ENCODE measurements around the gene C1QA.

C1QA gene

GRCh38 chr1:22641247-22641646 lies 4.8 kb downstream of the C1QA start:
- Histone ChIP-seq H3K36me3 (ENCODE audit: insufficient read depth) (no peaks in the 10 kb centered on the region), H3K27ac (no peak overlapping the region), H2AFZ (ENCODE audit: low read depth) (no peak overlapping the region), H4K20me1 (ENCODE audit: insufficient read depth) (no peaks in the 10 kb centered on the region), H3K4me1 (ENCODE audit: low read depth, poor library complexity, severe bottlenecking) (no peaks in the 10 kb centered on the region), H3K79me2 (ENCODE audit: insufficient read depth, low read depth) (no peaks in the 10 kb centered on the region), H3K27me3 (ENCODE audit: insufficient read depth, low read depth) (peaks cover 38% of the 10 kb centered on the region), H3K4me2 (no peak overlapping the region), H3K4me3 (IDR thresholded peaks at IDR 0.05; ENCODE audit: insufficient read depth, low read depth, low read length) (no peak overlapping the region), H3K9ac (no peak overlapping the region)
- no peak for TF ChIP-seq CTCF (conservative IDR thresholded peaks at IDR 0.05; ENCODE audit: low read depth, low read length)

GRCh38 chr1:22641906-22642636 lies 5.6 kb downstream of the C1QA start:
- Histone ChIP-seq H3K4me3 (IDR thresholded peaks at IDR 0.05; ENCODE audit: insufficient read depth, low read depth, low read length) (no peak overlapping the region), H2AFZ (ENCODE audit: low read depth) (no peak overlapping the region), H3K36me3 (ENCODE audit: insufficient read depth) (no peaks in the 10 kb centered on the region), H3K27me3 (ENCODE audit: insufficient read depth, low read depth) (peaks cover 38% of the 10 kb centered on the region), H3K4me1 (ENCODE audit: low read depth, poor library complexity, severe bottlenecking) (no peaks in the 10 kb centered on the region), H3K27ac (no peak overlapping the region), H3K9ac (no peak overlapping the region), H3K4me2 (no peak overlapping the region), H4K20me1 (ENCODE audit: insufficient read depth) (no peaks in the 10 kb centered on the region), H3K79me2 (ENCODE audit: insufficient read depth, low read depth) (no peaks in the 10 kb centered on the region)
- peak; percentile 78 for TF ChIP-seq CTCF (conservative IDR thresholded peaks at IDR 0.05; ENCODE audit: low read depth, low read length)

GRCh38 chr1:22643381-22643780 lies 7.0 kb downstream of the C1QA start, which contains the start of gene C1QC:
Gene C1QC, plus strand, starts transcription at chr1:22643633. Its CDS starts 391 bp downstream, at chr1:22644024.
- Histone ChIP-seq H2AFZ (ENCODE audit: low read depth) (no peak within 1 kb of the TSS), H3K36me3 (ENCODE audit: insufficient read depth) (no peaks in the 10 kb centered on the region), H3K4me2 (no peak within 1 kb of the TSS), H3K4me3 (IDR thresholded peaks at IDR 0.05; ENCODE audit: insufficient read depth, low read depth, low read length) (no peak within 1 kb of the TSS), H3K27ac (no peak within 1 kb of the TSS), H3K79me2 (ENCODE audit: insufficient read depth, low read depth) (no peaks in the 10 kb centered on the region), H3K4me1 (ENCODE audit: low read depth, poor library complexity, severe bottlenecking) (no peaks in the 10 kb centered on the region), H3K27me3 (ENCODE audit: insufficient read depth, low read depth) (peaks cover 47% of the 10 kb centered on the region), H3K9ac (no peak within 1 kb of the TSS), H4K20me1 (ENCODE audit: insufficient read depth) (no peaks in the 10 kb centered on the region)
- no peak for TF ChIP-seq CTCF (conservative IDR thresholded peaks at IDR 0.05; ENCODE audit: low read depth, low read length)

- Histone ChIP-seq H3K27me3 (ENCODE audit: insufficient read depth, low read depth) (peaks cover 47% of the 10 kb centered on the region), H3K4me1 (ENCODE audit: low read depth, poor library complexity, severe bottlenecking) (no peaks in the 10 kb centered on the region), H3K4me3 (IDR thresholded peaks at IDR 0.05; ENCODE audit: insufficient read depth, low read depth, low read length) (no peak overlapping the region), H3K4me2 (no peak overlapping the region), H4K20me1 (ENCODE audit: insufficient read depth) (no peaks in the 10 kb centered on the region), H3K79me2 (ENCODE audit: insufficient read depth, low read depth) (no peaks in the 10 kb centered on the region), H3K36me3 (ENCODE audit: insufficient read depth) (no peaks in the 10 kb centered on the region), H3K9ac (no peak overlapping the region), H2AFZ (ENCODE audit: low read depth) (no peak overlapping the region), H3K27ac (no peak overlapping the region)
- no peak for TF ChIP-seq CTCF (conservative IDR thresholded peaks at IDR 0.05; ENCODE audit: low read depth, low read length)
Observed at GRCh38 chr1:22643928-22644327, 7.5 kb downstream of the C1QA start.
